ENCODE data around the gene HDGFL3.
"Not testable (repeated sequence)": the region's sequence is repeated elsewhere in the genome, so short reads cannot be mapped to it uniquely, and the experiment has no call there.

The HDGFL3 gene

GRCh38 chr15:83193721-83194120, 13.9 kb downstream of the HDGFL3 start:
- DNase-seq, result no peak

DNA sequence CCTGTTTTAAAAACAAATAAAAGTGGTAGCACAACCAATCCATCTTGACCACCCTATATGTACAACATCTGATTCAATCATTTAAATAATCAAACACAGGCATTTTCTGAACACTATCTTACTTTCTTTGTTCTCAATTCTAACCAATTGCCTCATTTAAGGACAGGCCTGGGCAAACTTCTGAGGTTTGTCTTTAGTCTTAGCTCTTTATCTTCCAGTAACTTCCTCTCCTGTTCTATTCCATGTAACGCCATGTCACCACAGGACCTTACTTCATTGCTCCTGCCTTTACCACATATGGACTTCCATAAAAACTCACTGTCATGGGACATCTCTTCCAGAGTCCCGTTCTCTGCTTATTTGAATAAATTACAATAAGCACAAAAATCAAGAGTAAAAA, 14.9 kb downstream of the HDGFL3 start:
- no peak for DNase-seq

GRCh38 chr15:83190450-83190849, 17.2 kb downstream of the HDGFL3 start:
- no peak for DNase-seq

DNA sequence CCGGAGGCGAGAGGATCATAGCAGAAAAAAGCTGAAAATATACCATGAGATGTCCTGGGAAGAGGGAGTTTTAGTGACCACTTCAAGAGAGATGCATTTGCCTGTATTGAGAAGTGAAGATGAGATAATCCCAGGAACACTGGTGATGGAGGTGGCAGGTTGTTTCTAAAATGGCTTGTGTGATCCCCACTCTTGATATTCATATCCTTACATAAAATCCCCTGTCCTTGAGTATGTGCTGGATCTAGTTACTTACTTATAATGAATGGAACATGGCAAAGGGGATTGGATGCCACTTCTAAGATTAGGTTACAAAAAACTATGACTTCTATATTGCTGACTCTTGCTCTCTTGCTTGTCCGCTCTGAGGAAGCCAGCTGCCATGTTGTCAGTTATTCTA, 22.1 kb downstream of the HDGFL3 start:
- DNase-seq, result no peak

DNA sequence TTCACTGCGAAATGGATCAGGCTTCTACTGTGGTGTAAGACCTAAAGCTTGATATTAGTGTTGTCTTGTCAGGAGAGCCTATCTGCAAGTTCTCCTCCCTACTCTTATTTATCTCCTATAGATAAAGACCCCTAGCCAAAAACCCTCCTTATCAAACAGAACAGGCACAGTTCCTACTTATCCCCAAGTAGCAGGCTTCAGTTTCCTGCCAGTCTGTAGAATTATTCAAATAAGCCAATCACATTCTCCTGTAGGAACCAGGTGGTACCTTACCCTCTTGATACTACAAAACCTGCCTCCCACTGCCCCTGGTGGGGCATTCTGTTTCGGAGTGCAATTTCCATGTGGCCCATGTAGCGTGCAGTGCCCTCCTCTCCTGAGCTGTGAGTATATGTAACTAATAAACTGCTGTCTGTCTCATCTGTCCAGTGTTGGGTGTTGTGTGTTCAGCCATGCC, 28.7 kb downstream of the HDGFL3 start:
- DNase-seq, result no peak

GRCh38 chr15:83178390-83178789, 29.2 kb downstream of the HDGFL3 start:
- DNase-seq, result no peak

- DNase-seq, result no peak
Observed at GRCh38 chr15:83174891-83175290, 32.7 kb downstream of the HDGFL3 start.

DNA sequence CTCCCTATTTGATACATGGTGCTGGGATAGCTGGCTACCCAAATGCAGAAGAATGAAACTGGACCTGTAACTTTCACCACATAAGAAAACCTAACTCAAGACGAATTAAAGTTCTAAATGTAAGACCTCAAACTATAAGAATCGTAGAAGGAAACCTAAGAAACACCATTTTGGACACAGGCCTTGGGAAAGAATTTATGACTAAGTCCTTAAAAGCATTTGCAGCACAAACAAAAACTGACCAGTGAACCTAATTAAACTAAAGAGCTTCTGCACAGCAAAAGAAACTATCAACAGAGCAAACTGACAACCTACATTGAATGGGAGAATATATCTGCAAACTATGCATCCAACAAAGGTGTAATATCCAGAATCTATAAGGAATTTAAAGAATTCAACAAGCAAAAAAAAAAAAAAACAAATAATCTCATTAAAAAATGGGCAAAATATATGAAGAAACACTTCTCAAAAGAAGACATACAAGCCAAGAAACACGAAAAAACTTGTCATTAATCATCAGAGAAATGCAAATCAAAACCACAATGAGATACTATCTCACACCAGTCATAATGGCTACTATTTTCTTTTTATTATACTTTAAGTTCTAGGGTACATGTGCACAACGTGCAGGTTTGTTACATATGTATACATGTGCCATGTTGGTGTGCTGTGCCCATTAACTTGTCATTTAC, 37.0 kb downstream of the HDGFL3 start:
- DNase-seq, result no peak

DNA sequence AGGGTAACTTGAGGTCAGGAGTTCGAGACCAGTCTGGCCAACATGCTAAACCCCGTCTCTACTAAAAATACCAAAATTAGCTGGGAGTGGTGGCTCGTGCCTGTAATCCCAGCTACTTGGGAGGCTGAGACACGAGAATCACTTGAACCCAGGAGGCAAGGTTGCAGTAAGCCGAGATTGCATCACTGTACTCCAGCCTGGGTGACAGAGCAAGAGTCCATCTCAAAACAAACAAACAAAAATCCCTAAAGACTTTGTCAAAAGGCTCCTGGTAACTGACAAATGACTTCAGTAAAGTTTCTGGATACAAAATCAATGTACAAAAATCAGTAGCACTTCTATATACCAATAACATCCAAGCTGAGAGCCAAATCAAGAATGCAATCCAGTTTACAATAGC, 38.0 kb downstream of the HDGFL3 start:
- not testable (repeated sequence) for DNase-seq

DNA sequence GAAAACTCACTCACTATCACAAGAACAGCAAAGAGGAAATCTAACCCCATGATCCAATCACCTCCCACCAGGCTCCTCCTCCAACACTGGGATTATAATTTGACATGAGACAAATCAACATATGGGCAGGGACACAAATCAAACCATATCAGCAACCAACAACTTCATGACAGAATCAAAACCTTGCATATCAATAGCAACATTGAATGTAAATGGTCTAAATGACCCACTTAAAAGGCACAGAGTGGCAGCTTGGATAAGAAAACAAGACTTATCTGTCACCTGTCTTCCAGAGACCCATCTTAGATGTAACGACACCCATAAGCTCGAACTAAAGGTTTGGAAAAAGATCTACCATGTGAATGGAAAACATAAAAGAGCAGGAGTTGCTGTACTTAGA, 40.8 kb downstream of the HDGFL3 start:
- DNase-seq, result no peak

GRCh38 chr15:83166218-83166617, 41.4 kb downstream of the HDGFL3 start:
- no peak for DNase-seq

DNA sequence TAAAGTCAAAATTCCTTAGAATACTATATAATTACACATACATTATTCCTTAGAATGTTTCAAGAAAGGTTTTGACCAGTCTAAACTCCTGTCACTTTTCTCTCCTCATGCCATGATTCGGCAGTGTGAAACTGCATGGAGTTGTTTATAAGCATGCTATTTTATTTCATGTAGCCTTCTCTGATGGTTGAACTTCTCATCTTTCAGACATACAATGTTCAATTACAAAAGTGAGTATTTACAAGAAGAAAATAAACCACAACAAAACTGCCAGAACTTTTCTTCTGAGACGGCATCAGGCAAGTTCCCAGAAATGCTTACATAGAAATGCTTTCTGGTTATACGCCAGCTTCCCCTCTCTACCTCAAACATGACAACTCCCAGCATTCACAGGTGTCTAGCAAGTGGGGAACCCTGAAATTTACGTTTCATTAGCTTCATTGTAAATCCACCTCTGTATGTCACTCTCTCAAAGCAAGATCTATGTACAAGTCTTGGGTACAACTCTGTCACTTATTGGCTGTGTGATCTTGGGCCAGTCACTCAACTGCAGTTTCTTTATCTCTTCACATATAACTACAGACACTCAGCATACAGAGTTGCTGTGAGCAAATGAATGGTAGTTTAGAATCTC, 42.7 kb downstream of the HDGFL3 start:
- no peak for DNase-seq

DNA sequence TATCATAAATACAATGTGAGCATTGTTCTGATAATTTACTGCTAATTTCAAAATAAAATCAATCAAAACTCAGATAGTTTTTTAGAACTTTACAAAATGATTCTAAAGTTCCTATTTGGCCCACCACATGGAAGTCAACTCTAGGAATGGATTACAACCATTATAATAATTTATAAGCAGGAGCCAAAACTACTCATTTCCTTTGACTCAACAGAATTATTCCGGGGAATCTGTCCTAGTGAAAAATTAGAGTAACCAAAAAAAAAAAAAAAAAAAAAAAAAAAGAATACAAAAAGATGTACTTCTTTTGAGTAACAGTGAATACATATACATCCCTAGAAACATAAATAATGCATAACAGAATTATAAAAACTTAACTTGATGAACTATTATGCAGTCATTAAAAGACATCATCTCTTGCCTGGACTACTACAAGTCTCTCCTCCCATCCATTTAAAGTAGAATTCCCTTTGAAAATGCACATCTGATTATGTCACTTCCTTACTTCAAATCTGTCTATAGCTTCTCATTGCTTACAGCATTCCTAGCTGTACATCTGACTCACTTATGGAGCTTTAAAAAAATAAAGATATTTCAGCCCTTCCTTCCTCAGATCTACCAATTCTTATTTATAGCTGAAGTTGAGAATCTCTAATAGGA, 43.4 kb downstream of the HDGFL3 start:
- DNase-seq, result no peak

DNA sequence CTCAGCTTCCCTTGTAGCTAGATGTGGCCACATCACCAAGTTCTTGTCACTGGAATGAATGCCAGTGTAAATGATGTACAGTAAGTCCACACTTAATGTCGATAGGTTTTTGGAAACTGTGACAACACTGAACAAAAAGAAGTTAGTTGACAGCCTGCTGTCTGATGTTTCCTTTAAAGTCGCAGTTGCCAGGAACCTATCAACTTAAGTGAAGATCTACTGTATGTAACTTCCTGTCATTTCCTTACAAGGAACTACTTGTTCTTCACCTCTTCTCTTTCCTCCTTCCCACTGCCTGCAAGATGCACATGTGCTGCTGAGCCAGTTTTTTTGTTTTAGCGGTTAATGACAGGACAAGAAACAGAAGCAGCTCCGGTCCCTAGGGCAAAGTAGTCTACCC, 44.6 kb downstream of the HDGFL3 start:
- no peak for DNase-seq

- no peak for DNase-seq
Observed at GRCh38 chr15:83160741-83161140, 46.9 kb downstream of the HDGFL3 start.

DNA sequence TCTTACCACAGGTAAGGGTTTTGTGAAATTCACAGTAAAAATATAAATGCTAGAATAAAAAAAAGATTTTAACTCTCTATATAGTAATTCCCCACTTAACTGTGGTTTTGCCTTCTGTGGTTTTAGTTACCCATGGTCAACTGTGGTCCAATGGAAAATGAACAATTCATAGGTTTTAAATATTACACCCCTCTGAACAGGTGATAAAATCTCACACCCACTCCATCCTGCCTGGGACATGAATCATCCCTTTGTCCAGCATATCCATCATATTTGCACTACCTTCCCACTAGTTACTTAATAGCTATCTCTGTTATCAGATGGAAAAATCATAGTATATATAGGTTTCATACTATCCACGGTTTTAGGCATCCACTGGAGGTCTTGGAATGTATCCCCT, 49.2 kb downstream of the HDGFL3 start:
- DNase-seq, result no peak

- no peak for DNase-seq
Observed at GRCh38 chr15:83155942-83156341, 51.7 kb downstream of the HDGFL3 start.

DNA sequence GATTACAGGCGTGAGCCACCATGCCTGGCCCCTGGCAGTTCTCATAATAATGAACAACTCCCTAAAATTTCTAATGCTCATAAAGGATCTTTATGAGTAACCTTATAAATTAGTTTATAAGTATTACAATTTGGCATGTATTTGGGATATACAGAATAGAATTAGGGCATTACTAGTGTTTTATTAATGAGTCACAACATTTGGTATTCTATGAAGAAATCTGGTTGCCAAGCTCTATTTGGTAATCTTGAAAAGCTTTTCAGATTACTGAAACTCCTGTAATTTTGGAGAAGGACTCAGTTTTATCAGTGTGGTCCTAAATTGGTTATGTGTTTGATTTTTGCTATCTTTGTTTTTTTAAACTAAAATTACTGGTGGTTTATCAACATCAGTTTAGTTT, 54.3 kb downstream of the HDGFL3 start:
- DNase-seq, result no peak

- DNase-seq, result no peak
Observed at GRCh38 chr15:83144771-83145170, 62.9 kb downstream of the HDGFL3 start.

DNA sequence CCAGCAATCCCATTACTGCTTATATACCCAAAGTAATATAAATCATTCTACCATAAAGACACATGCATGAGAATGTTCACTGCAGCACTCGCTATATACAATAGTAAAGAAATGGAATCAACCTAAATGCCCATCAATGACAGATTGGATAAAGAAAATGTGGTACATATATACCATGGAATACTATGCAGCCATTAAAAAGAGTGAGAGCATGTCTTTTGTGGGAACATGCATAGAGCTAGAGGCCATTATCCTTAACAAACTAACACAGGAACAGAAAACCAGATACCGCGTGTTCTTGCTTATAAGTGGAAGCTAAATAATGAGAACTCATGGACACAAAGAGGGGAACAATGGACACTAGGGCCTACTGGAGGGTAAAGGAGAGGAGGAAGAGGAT, 65.5 kb downstream of the HDGFL3 start:
- DNase-seq, result not testable (repeated sequence)

- no peak for DNase-seq
Observed at GRCh38 chr15:83132861-83133523, 74.6 kb downstream of the HDGFL3 start.

DNA sequence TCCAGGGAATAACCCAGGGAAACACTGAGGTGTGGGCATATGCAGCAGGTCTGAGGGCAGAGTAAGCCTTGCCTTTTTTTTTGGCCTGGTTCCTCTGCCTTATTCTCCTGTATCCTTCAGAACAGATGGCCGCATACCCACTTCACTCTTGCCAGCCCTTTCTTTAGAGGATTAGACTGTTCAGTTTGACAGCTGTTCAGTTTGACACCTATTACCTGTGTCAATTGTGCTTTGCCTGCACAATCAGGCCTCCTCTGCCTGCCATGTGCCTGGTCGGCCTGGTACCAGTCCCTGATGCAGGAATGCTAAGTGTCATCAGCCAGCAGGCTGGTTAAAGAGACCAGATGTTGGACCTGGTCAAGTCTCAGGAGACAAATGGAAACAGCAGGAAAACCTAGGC, 77.8 kb downstream of the HDGFL3 start:
- no peak for DNase-seq

- DNase-seq, result no peak
Observed at GRCh38 chr15:83127547-83128150, 80.0 kb downstream of the HDGFL3 start.

All from NCI-H1436 treated with DMSO at 0.1 percent for 48 hours (cell line).